Measurements from ENCODE around the gene RIN1.

DNA sequence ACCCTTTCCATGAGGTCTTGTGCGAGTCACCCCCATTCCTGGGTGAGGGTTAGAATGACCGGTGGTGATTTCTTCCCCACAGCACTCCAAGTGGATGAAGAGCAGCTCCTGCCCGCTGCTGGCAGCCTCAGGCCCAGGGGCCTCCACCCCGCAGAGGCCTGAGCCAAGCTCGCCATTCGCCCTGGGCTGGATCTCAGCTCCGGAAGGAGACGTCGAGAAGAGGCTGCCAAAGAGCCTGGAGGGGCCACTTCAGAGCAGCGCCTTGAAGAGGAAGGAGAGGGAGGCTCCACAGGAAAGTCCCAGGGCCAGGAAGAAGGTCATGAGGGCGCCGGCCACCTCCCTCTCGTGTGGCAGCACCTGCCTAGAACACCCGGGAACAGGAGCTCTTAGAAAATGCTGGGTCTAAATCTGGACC is 27.0 kb upstream of the RIN1 start:
- TF ChIP-seq SIN3A (IDR thresholded peaks at IDR 0.05; ENCODE audit: borderline replicate concordance, low read depth, low read length) (no peak), YY1 (IDR thresholded peaks at IDR 0.05; ENCODE audit: low read depth) (no peak)
- TF ChIP-seq, protein P1, sequence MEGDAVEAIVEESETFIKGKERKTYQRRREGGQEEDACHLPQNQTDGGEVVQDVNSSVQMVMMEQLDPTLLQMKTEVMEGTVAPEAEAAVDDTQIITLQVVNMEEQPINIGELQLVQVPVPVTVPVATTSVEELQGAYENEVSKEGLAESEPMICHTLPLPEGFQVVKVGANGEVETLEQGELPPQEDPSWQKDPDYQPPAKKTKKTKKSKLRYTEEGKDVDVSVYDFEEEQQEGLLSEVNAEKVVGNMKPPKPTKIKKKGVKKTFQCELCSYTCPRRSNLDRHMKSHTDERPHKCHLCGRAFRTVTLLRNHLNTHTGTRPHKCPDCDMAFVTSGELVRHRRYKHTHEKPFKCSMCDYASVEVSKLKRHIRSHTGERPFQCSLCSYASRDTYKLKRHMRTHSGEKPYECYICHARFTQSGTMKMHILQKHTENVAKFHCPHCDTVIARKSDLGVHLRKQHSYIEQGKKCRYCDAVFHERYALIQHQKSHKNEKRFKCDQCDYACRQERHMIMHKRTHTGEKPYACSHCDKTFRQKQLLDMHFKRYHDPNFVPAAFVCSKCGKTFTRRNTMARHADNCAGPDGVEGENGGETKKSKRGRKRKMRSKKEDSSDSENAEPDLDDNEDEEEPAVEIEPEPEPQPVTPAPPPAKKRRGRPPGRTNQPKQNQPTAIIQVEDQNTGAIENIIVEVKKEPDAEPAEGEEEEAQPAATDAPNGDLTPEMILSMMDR (IDR thresholded peaks at IDR 0.05) = no peak

Data from SK-N-SH (cell line).